ENCODE results near the gene NFATC1. TPM values are rescaled to one million over a fixed set of nuclear protein-coding genes. Genes with fewer than 3 reads are reported as not detected.

NFATC1 gene
- total RNA-seq, 2 donors from 2014 or later, result 19.0 to 20.2 TPM

DNA sequence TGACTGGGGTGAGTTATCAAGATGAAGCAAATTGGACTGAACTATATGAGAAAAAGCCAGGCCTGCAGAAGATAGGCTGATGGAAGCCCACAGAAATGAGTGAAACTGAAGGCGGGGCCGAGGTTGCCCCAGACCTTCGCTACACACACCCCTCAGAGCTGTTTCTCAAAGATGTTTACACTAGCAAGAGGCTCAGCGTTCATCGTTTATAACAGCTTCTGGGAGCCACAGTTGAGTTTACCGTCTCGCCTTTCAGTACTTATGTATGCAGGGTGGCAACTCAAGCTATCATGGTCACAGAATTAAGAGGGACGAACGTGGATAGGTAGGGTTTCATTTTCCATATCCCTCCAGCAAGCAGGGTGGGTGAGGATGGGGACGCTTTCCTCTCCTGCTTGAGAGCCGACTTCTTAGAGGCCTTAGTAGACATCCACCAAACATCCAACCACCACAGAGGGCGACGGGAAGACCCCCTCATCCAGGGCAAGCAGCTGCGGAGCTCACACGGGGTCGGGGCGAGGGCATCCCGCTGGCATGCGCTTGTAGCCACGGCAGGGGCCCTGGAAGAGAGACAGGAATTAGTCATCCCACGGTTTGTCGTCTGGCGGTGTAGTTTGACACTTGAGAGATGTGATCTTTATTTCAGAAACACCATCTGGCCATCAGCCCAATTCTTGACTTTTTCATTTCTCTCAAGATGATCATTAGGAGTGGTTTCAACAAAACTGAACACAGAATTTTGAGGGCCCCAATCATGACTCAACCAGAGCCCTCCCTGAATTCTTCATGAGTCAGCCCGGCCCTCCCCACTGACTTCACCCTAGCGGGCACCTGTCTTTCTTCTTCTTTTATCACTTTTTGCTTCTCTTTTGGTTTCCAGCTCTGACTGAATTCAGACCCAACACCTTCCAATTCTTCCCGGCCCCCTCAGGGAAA is 174.8 kb downstream of the NFATC1 start:
- TF ChIP-seq, protein P1, sequence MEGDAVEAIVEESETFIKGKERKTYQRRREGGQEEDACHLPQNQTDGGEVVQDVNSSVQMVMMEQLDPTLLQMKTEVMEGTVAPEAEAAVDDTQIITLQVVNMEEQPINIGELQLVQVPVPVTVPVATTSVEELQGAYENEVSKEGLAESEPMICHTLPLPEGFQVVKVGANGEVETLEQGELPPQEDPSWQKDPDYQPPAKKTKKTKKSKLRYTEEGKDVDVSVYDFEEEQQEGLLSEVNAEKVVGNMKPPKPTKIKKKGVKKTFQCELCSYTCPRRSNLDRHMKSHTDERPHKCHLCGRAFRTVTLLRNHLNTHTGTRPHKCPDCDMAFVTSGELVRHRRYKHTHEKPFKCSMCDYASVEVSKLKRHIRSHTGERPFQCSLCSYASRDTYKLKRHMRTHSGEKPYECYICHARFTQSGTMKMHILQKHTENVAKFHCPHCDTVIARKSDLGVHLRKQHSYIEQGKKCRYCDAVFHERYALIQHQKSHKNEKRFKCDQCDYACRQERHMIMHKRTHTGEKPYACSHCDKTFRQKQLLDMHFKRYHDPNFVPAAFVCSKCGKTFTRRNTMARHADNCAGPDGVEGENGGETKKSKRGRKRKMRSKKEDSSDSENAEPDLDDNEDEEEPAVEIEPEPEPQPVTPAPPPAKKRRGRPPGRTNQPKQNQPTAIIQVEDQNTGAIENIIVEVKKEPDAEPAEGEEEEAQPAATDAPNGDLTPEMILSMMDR (IDR thresholded peaks at IDR 0.05), result no peak
- H3K9me3 ChIP-seq, result peaks cover 0 to 22% of the 10 kb centered on the region in 2 donors
- peaks cover 0 to 28% of the 10 kb centered on the region in 2 donors for H3K4me1 ChIP-seq
- no peaks in the 10 kb centered on the region for H3K27me3 ChIP-seq
- no peaks in the 10 kb centered on the region for H3K36me3 ChIP-seq
- DNase-seq (ENCODE audit: low spot score), result no peak
- H3K4me3 ChIP-seq, result no peak overlapping the region
- H3K27ac ChIP-seq, result no peak overlapping the region

- H3K9me3 ChIP-seq, result peaks cover 0 to 22% of the 10 kb centered on the region in 2 donors
- DNase-seq (ENCODE audit: low spot score), result no peak
- no peaks in the 10 kb centered on the region for H3K36me3 ChIP-seq
- H3K27me3 ChIP-seq, result no peaks in the 10 kb centered on the region
- no peak overlapping the region for H3K27ac ChIP-seq
- TF ChIP-seq, protein P1 (IDR thresholded peaks at IDR 0.05), result no peak
- H3K4me3 ChIP-seq, result no peak overlapping the region
- peaks cover 0 to 33% of the 10 kb centered on the region in 2 donors for H3K4me1 ChIP-seq
Measured at GRCh38 chr18:79571211-79572092, 175.7 kb downstream of the NFATC1 start.

GRCh38 chr18:79572093-79572780 is 176.5 kb downstream of the NFATC1 start:
- H3K4me3 ChIP-seq, result no peak overlapping the region
- H3K4me1 ChIP-seq, result peaks cover 0 to 35% of the 10 kb centered on the region in 2 donors
- peaks cover 0 to 22% of the 10 kb centered on the region in 2 donors for H3K9me3 ChIP-seq
- no peaks in the 10 kb centered on the region for H3K27me3 ChIP-seq
- H3K36me3 ChIP-seq, result no peaks in the 10 kb centered on the region
- TF ChIP-seq, protein P1 (IDR thresholded peaks at IDR 0.05), result no peak
- H3K27ac ChIP-seq, result no peak overlapping the region
- DNase-seq (ENCODE audit: low spot score), result no peak

DNA sequence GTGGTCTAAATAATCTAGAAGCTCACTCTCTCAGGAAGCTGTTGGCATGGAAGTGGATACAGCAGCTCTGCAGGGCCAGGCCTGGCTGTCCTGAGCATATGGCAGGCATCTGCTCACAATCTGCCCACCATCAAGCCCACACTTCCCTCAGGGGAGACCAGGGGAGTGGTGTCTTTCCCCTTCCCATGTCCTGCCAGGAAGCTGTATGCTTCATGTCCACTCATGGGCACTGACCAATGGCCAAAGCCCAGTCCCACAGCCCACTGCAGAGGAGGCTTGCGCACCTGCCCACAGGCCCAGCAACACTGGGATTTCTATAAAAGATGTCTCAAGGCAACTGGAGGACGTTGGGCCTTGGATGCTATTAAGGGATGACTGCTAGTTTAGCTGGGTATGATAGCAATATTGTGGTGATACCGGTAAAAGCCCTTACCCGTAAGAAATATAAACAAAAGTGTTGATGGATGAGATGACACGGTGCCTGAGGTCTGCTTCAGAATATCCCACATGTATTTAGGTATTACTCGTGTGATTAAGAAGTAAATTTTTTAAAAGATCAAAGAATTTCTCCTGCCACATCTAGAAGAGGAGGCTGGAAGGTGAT is 177.2 kb downstream of the NFATC1 start:
- TF ChIP-seq, protein P1 (IDR thresholded peaks at IDR 0.05), result no peak
- no peak overlapping the region for H3K4me3 ChIP-seq
- H3K27ac ChIP-seq, result no peak overlapping the region
- peaks cover 0 to 35% of the 10 kb centered on the region in 2 donors for H3K4me1 ChIP-seq
- no peaks in the 10 kb centered on the region for H3K36me3 ChIP-seq
- H3K9me3 ChIP-seq, result peaks cover 0 to 22% of the 10 kb centered on the region in 2 donors
- no peak for DNase-seq (ENCODE audit: low spot score)
- no peaks in the 10 kb centered on the region for H3K27me3 ChIP-seq

DNA sequence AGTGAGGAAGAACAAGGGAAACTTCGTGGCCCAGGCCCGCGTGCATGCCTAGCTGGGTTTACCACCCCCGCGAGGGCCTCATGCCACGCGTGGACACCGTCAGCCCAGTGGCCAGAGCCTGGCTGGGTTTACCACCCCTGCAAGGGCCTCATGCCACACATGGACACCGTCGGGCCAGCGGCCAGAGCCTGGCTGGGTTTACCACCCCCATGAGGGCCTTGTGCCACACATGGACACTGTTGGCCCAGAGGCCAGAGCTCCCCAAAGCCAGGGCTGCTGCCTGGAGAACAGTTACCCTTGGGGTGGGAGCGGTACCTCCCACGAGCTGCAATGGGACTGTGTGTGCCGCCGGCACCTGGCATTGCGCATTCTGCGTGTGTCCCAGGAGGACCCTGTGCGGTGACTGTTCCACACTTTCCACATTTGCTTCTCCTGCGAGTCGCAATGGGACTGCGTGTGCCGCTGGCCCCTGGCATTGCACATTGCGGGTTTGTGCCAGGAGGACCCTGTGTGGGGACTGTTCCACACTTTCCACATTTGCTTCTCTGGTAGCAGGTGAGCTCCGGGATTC is 178.3 kb downstream of the NFATC1 start:
- Histone ChIP-seq H3K4me1 (peaks cover 0 to 39% of the 10 kb centered on the region in 2 donors), H3K36me3 (no peaks in the 10 kb centered on the region), H3K4me3 (no peak overlapping the region), H3K27ac (no peak overlapping the region), H3K27me3 (no peaks in the 10 kb centered on the region), H3K9me3 (peaks cover 0 to 22% of the 10 kb centered on the region in 2 donors)
- TF ChIP-seq, protein P1 (IDR thresholded peaks at IDR 0.05), result no peak
- no peak for DNase-seq (ENCODE audit: low spot score)
